Measurements from ENCODE around the gene REC8.

REC8 gene

GRCh38 chr14:24185026-24185425 is 13.1 kb downstream of the REC8 start:
- TF ChIP-seq JUND (IDR thresholded peaks at IDR 0.05; ENCODE audit: low read depth): no peak
- in situ Hi-C loops (cut with HindIII; ENCODE audit: low pct_unique_long_range_greater_than_20kb, low sequenced_read_pairs): no loop called here
- no peak for DNase-seq (ENCODE audit: low read depth in 1 of 2, low spot score in 1 of 2)

- in situ Hi-C loops (cut with HindIII; ENCODE audit: low pct_unique_long_range_greater_than_20kb, low sequenced_read_pairs): no loop called here
- no peak for TF ChIP-seq JUND (IDR thresholded peaks at IDR 0.05; ENCODE audit: low read depth)
- no peak for DNase-seq (ENCODE audit: low read depth in 1 of 2, low spot score in 1 of 2)
Measured at GRCh38 chr14:24185741-24186140, 13.9 kb downstream of the REC8 start.

- in situ Hi-C loops (cut with HindIII; ENCODE audit: low pct_unique_long_range_greater_than_20kb, low sequenced_read_pairs): no loop called here
- no peak for DNase-seq (ENCODE audit: low read depth in 1 of 2, low spot score in 1 of 2)
- no peak for TF ChIP-seq JUND (IDR thresholded peaks at IDR 0.05; ENCODE audit: low read depth)
Measured at GRCh38 chr14:24186831-24187538, 15.1 kb downstream of the REC8 start.

GRCh38 chr14:24187539-24187915 is 15.6 kb downstream of the REC8 start:
- no peak for TF ChIP-seq JUND (IDR thresholded peaks at IDR 0.05; ENCODE audit: low read depth)
- in situ Hi-C loops (cut with HindIII; ENCODE audit: low pct_unique_long_range_greater_than_20kb, low sequenced_read_pairs): no loop called here
- DNase-seq (ENCODE audit: low read depth in 1 of 2, low spot score in 1 of 2): no peak

GRCh38 chr14:24188251-24189058 is 16.6 kb downstream of the REC8 start, which contains the start of gene IPO4:
IPO4 (minus strand) TSS chr14:24188816; CDS start chr14:24188787, 29 bp downstream.
- TF ChIP-seq JUND (IDR thresholded peaks at IDR 0.05; ENCODE audit: low read depth): no peak
- in situ Hi-C loops (cut with HindIII; ENCODE audit: low pct_unique_long_range_greater_than_20kb, low sequenced_read_pairs): no loop called here
- DNase-seq (ENCODE audit: low read depth in 1 of 2, low spot score in 1 of 2): peak; percentile 90 to 97

GRCh38 chr14:24189059-24189375 is 17.1 kb downstream of the REC8 start:
- in situ Hi-C loops (cut with HindIII; ENCODE audit: low pct_unique_long_range_greater_than_20kb, low sequenced_read_pairs): no loop called here

GRCh38 chr14:24189460-24189859 is 17.6 kb downstream of the REC8 start:
- no peak for TF ChIP-seq JUND (IDR thresholded peaks at IDR 0.05; ENCODE audit: low read depth)
- in situ Hi-C loops (cut with HindIII; ENCODE audit: low pct_unique_long_range_greater_than_20kb, low sequenced_read_pairs): no loop called here
- DNase-seq (ENCODE audit: low read depth in 1 of 2, low spot score in 1 of 2): no peak

More at GRCh38 chr14:24189059-24189375, 17.1 kb downstream of the REC8 start:
- no peak for DNase-seq (ENCODE audit: low read depth in 1 of 2, low spot score in 1 of 2)
- no peak for TF ChIP-seq JUND (IDR thresholded peaks at IDR 0.05; ENCODE audit: low read depth)

- no peak for TF ChIP-seq JUND (IDR thresholded peaks at IDR 0.05; ENCODE audit: low read depth)
- DNase-seq (ENCODE audit: low read depth in 1 of 2, low spot score in 1 of 2): no peak
- in situ Hi-C loops (cut with HindIII; ENCODE audit: low pct_unique_long_range_greater_than_20kb, low sequenced_read_pairs): no loop called here
Measured at GRCh38 chr14:24190416-24190815, 18.5 kb downstream of the REC8 start.

GRCh38 chr14:24192933-24193332 is 21.1 kb downstream of the REC8 start:
- TF ChIP-seq JUND (IDR thresholded peaks at IDR 0.05; ENCODE audit: low read depth): no peak
- in situ Hi-C loops (cut with HindIII; ENCODE audit: low pct_unique_long_range_greater_than_20kb, low sequenced_read_pairs): no loop called here
- no peak for DNase-seq (ENCODE audit: low read depth in 1 of 2, low spot score in 1 of 2)

- in situ Hi-C loops (cut with HindIII; ENCODE audit: low pct_unique_long_range_greater_than_20kb, low sequenced_read_pairs): no loop called here
- TF ChIP-seq JUND (IDR thresholded peaks at IDR 0.05; ENCODE audit: low read depth): no peak
- DNase-seq (ENCODE audit: low read depth in 1 of 2, low spot score in 1 of 2): no peak
Measured at GRCh38 chr14:24194186-24194872, 22.4 kb downstream of the REC8 start.

GRCh38 chr14:24194873-24195185 is 22.9 kb downstream of the REC8 start:
- in situ Hi-C loops (cut with HindIII; ENCODE audit: low pct_unique_long_range_greater_than_20kb, low sequenced_read_pairs): no loop called here
- TF ChIP-seq JUND (IDR thresholded peaks at IDR 0.05; ENCODE audit: low read depth): no peak
- DNase-seq (ENCODE audit: low read depth in 1 of 2, low spot score in 1 of 2): no peak

- in situ Hi-C loops (cut with HindIII; ENCODE audit: low pct_unique_long_range_greater_than_20kb, low sequenced_read_pairs): no loop called here
- peak; percentile 63 to 80 for DNase-seq (ENCODE audit: low read depth in 1 of 2, low spot score in 1 of 2)
- no peak for TF ChIP-seq JUND (IDR thresholded peaks at IDR 0.05; ENCODE audit: low read depth)
Measured at GRCh38 chr14:24195186-24196070, 23.5 kb downstream of the REC8 start, which contains the start of gene TM9SF1. TM9SF1 (minus strand) TSS chr14:24195441; CDS start chr14:24195019, 422 bp downstream.

Measured in T47D (cell line).